ENCODE measurements around the gene KDM4C.

DNA sequence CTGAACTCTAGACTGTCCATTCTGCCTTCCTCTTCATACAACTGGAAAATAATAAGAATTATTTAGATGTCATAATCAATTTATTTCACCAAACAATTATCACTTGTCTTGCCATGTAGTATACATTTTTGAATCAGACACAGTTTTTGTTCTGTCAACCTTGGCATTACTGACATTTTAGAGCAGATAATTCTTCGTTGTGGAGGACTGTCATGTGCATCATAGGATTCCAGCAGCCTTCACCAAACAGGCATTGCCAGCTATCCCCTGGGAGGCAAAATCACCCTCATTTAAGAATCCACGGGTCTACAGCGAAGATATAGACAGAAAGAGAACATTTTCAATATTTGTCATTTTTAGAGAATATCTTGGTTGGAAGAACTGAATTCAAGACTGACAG is 293.9 kb downstream of the KDM4C start:
- TF ChIP-seq, protein P1, sequence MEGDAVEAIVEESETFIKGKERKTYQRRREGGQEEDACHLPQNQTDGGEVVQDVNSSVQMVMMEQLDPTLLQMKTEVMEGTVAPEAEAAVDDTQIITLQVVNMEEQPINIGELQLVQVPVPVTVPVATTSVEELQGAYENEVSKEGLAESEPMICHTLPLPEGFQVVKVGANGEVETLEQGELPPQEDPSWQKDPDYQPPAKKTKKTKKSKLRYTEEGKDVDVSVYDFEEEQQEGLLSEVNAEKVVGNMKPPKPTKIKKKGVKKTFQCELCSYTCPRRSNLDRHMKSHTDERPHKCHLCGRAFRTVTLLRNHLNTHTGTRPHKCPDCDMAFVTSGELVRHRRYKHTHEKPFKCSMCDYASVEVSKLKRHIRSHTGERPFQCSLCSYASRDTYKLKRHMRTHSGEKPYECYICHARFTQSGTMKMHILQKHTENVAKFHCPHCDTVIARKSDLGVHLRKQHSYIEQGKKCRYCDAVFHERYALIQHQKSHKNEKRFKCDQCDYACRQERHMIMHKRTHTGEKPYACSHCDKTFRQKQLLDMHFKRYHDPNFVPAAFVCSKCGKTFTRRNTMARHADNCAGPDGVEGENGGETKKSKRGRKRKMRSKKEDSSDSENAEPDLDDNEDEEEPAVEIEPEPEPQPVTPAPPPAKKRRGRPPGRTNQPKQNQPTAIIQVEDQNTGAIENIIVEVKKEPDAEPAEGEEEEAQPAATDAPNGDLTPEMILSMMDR (conservative IDR thresholded peaks at IDR 0.05; ENCODE audit: low read depth, low read length), result no peak
- TF ChIP-seq RCOR1 (IDR thresholded peaks at IDR 0.05; ENCODE audit: insufficient replicate concordance, low read length) (no peak), POLR2A (IDR thresholded peaks at IDR 0.05; ENCODE audit: low read depth, low read length) (no peak), BHLHE40 (IDR thresholded peaks at IDR 0.05; ENCODE audit: low read depth, low read length) (no peak), RAD21 (IDR thresholded peaks at IDR 0.05; ENCODE audit: low read length) (no peak), NFE2L2 (IDR thresholded peaks at IDR 0.05; ENCODE audit: low read depth, low read length) (no peak)
- TF ChIP-seq, protein P2, sequence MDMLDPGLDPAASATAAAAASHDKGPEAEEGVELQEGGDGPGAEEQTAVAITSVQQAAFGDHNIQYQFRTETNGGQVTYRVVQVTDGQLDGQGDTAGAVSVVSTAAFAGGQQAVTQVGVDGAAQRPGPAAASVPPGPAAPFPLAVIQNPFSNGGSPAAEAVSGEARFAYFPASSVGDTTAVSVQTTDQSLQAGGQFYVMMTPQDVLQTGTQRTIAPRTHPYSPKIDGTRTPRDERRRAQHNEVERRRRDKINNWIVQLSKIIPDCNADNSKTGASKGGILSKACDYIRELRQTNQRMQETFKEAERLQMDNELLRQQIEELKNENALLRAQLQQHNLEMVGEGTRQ (IDR thresholded peaks at IDR 0.05; ENCODE audit: low read depth, low read length), result no peak
